K562 (cell line): Measurements from ENCODE around the gene SUMF2. TPM values are rescaled to one million over a fixed set of nuclear protein-coding genes. Genes with fewer than 3 reads are reported as not detected.
"Not testable (repeated sequence)": the region's sequence is repeated elsewhere in the genome, so short reads cannot be mapped to it uniquely, and the experiment has no call there.

Experiments
- ATAC-seq: fragments of 200-7000 bp; cut with Tn5 transposase; 3 replicates; pipeline ENCODE4 v1.9.1; 2020; ENCODE audit warnings: moderate library complexity
- BruUV-seq: library from RNA; stranded (reverse); fragments of 400-500 nt; replicated peaks from 2 replicates; lab custom pipeline; 2021; lab: Mats Ljungman, UMichigan
- CTCF ChIA-PET: fragments of 300-600 bp; formaldehyde crosslinking; extraction: SDS; loops from one replicate; lab custom pipeline; 2021; ENCODE audit warnings: low intra/inter-chr PET ratio; lab: Yijun Ruan, JAX
- POLR2A ChIA-PET: fragments of 300-600, 350-650 bp; sonication (Branson Sonifier 250); formaldehyde crosslinking; extraction: SDS; loops from one replicate; lab custom pipeline; 2021; ENCODE audit warnings: antibody characterized with exemption, inconsistent platforms; lab: Yijun Ruan, JAX
- DNase-seq, 4 experiments: peaks; one replicate each; pipeline versions ENCODE4 v3.0.0 to v3.0.0-alpha.2; 2011 to 2018; ENCODE audit warnings: low spot score in 3 of 4, mixed read lengths in 3 of 4; ENCODE audit errors: extremely low read depth in 1 of 4
- FAIRE-seq: peaks from 2 replicates; lab custom pipeline; 2011; peaks lifted over from hg19 to GRCh38; lab: Jason Lieb, UNC
- H2AFZ ChIP-seq: 2 replicates; pipeline ENCODE4 v1.6.0; 2011; ENCODE audit warnings: low read depth, low read length, control low read depth, inconsistent platforms
- H3K27ac ChIP-seq: fragments of 200-600 bp; 3 replicates; pipeline ENCODE4 v1.8.0; 2011; ENCODE audit warnings: low read depth, mild to moderate bottlenecking, control low read depth, inconsistent platforms, low read length, moderate library complexity, mixed read lengths; ENCODE audit errors: extremely low read depth
- H3K27me3 ChIP-seq, 2 experiments: fragments of 300-600 bp in 1 of 2; 2 replicates in 1 of 2; 3 replicates in 1 of 2; pipeline versions ENCODE4 v1.6.0 to v1.8.0; 2011; ENCODE audit warnings: inconsistent platforms in 2 of 2, low read length in 2 of 2, mild to moderate bottlenecking in 1 of 2, mixed read lengths in 1 of 2, moderate library complexity in 1 of 2; ENCODE audit not compliant: control insufficient read depth in 2 of 2, insufficient read depth in 2 of 2
- H3K36me3 ChIP-seq: fragments of 300-600 bp; 3 replicates; pipeline ENCODE4 v1.8.0; 2011; ENCODE audit warnings: mild to moderate bottlenecking, low read length, inconsistent platforms; ENCODE audit not compliant: control insufficient read depth, insufficient read depth
- H3K4me1 ChIP-seq, 2 experiments: fragments of 200-600 bp in 1 of 2; replicated peaks in 1 of 2; 2 replicates in 1 of 2; 3 replicates in 1 of 2; pipeline versions ENCODE4 v1.5.1 to v1.8.0; 2011; ENCODE audit warnings: inconsistent platforms in 2 of 2, low read length in 2 of 2, mild to moderate bottlenecking in 1 of 2, mixed read lengths in 1 of 2, moderate library complexity in 1 of 2; ENCODE audit not compliant: control insufficient read depth in 2 of 2, insufficient read depth in 2 of 2
- H3K4me2 ChIP-seq: 2 replicates; pipeline ENCODE4 v1.6.1; 2011; ENCODE audit warnings: low read length, control low read depth, inconsistent platforms, mixed read lengths; ENCODE audit not compliant: insufficient read depth
- H3K4me3 ChIP-seq: fragments of 200-600 bp; sonication (generic), shearing (Covaris generic); 2 replicates; pipeline ENCODE4 v1.5.1; 2016; ENCODE audit warnings: control low read depth, inconsistent platforms
- H3K79me2 ChIP-seq: fragments of 200-600 bp; 3 replicates; pipeline ENCODE4 v1.8.0; 2011; ENCODE audit warnings: low read length, inconsistent platforms; ENCODE audit not compliant: control insufficient read depth, insufficient read depth
- H3K9ac ChIP-seq, 2 experiments: 2 replicates each; pipeline versions ENCODE4 v1.6.0 to v1.6.1; 2011; ENCODE audit warnings: low read depth in 2 of 2, low read length in 2 of 2, control low read depth in 1 of 2, inconsistent platforms in 1 of 2, mild to moderate bottlenecking in 1 of 2, mixed read lengths in 1 of 2; ENCODE audit not compliant: insufficient read depth in 1 of 2
- H3K9me1 ChIP-seq: one replicate; pipeline ENCODE4 v1.6.0; 2011; ENCODE audit warnings: inconsistent platforms, mild to moderate bottlenecking, low read length, moderate library complexity; ENCODE audit not compliant: control insufficient read depth, insufficient read depth
- H3K9me3 ChIP-seq: replicated peaks from 2 replicates; pipeline ENCODE4 v1.5.1; 2011; ENCODE audit warnings: low read depth, low read length, inconsistent platforms; ENCODE audit not compliant: control insufficient read depth, insufficient read depth
- H4K20me1 ChIP-seq: replicated peaks from 2 replicates; pipeline ENCODE4 v1.6.1; 2011; ENCODE audit warnings: low read length, inconsistent platforms, mixed read lengths; ENCODE audit not compliant: control insufficient read depth, insufficient read depth
- ARID2 ChIP-seq: fragments of 450-650 bp; IDR thresholded peaks from 2 replicates; pipeline ENCODE4 v1.6.1; 2017; ENCODE audit warnings: antibody characterized with exemption, mild to moderate bottlenecking
- CC2D1A ChIP-seq: fragments of 450-650 bp; IDR thresholded peaks from 2 replicates; pipeline ENCODE4 v1.6.1; 2017; ENCODE audit warnings: mild to moderate bottlenecking
- ETV6 ChIP-seq, 3 experiments: fragments of 150-350 bp in 1 of 3; sonication (generic) in 1 of 3; formaldehyde crosslinking in 1 of 3; IDR thresholded peaks; 2 replicates each; pipeline versions ENCODE4 v1.6.1 to v1.8.0; 2014 to 2022; ENCODE audit warnings: borderline replicate concordance in 2 of 3, low read depth in 2 of 3, antibody characterized with exemption in 1 of 3, low read length in 1 of 3, mild to moderate bottlenecking in 1 of 3, missing genetic modification reagents in 1 of 3
- FOS ChIP-seq: IDR thresholded peaks from 3 replicates; pipeline ENCODE4 v1.6.1; 2011; ENCODE audit not compliant: insufficient read length; ENCODE audit errors: extremely low read depth
- HCFC1 ChIP-seq: IDR thresholded peaks from 2 replicates; pipeline ENCODE4 v1.6.1; 2012; ENCODE audit warnings: low read depth, low read length, improper control_type of control experiment
- POLR2B ChIP-seq: fragments of 450-650 bp; IDR thresholded peaks from 2 replicates; pipeline ENCODE4 v1.6.1; 2018; ENCODE audit warnings: low read depth; ENCODE audit not compliant: partially characterized antibody
- RAD21 ChIP-seq, 2 experiments: fragments of 250-450 bp in 1 of 2; fragments of 450-650 bp in 1 of 2; sonication (Bioruptor Pico) in 1 of 2; formaldehyde crosslinking in 1 of 2; IDR thresholded peaks in 1 of 2; conservative IDR thresholded peaks in 1 of 2; 2 replicates each; pipeline versions ENCODE4 v1.4.0 to v1.8.0; 2020 to 2022; ENCODE audit warnings: mild to moderate bottlenecking in 2 of 2, moderate library complexity in 1 of 2
- RB1 ChIP-seq: fragments of 450-650 bp; IDR thresholded peaks from 2 replicates; pipeline ENCODE4 v1.6.1; 2017; ENCODE audit warnings: low read depth, mild to moderate bottlenecking
- SMC3 ChIP-seq: conservative IDR thresholded peaks from 2 replicates; pipeline ENCODE4 v1.6.1; 2011; ENCODE audit warnings: low read depth, low read length, improper control_type of control experiment; ENCODE audit not compliant: insufficient read depth
- STAG1 ChIP-seq: sonication (generic); formaldehyde crosslinking; IDR thresholded peaks from 2 replicates; pipeline ENCODE4 v1.5.0; 2020; ENCODE audit warnings: missing genetic modification reagents, borderline replicate concordance
- STAT5A ChIP-seq: IDR thresholded peaks from 2 replicates; pipeline ENCODE4 v1.6.1; 2012; ENCODE audit warnings: low read length, inconsistent platforms, borderline replicate concordance
- TBP ChIP-seq: optimal IDR thresholded peaks from 2 replicates; pipeline ENCODE3; 2011; ENCODE audit warnings: low read depth, low read length, improper control_type of control experiment
- WGBS: fragments of 100-300 bp; shearing (Covaris generic); methylation state at CpG from one replicate; pipeline ENCODE4 v1.1.6; 2016; ENCODE audit warnings: low coverage, mixed read lengths; ENCODE audit not compliant: insufficient coverage; ENCODE audit errors: missing lambda C conversion rate; 5-methylcytosine and 5-hydroxymethylcytosine counted together
- in situ Hi-C: fragments of 300-500 bp; cut with MboI; formaldehyde crosslinking; loops from 4 replicates; pipeline ENCODE4 v1.15.0; 2018; ENCODE audit warnings: inconsistent platforms, mixed read lengths
- intact Hi-C: fragments of 100-400 bp; cut with micrococcal nuclease; formaldehyde crosslinking; loops from 2 replicates; pipeline ENCODE4 v1.14.2; 2022
- polyA plus RNA-seq, 8 experiments: library from polyadenylated mRNA; depleted of rRNA in 4 of 8; stranded (reverse) in 5 of 8; unstranded in 3 of 8; fragments of >200 nt; fragmentation: Nextera tagmentation in 2 of 8; fragmentation: Illumina TruSeq in 1 of 8; extraction: Ambion mirVana in 2 of 8; extraction: Trizol in 1 of 8; gene quantifications; 2 replicates each; pipeline versions ENCODE4 v1.2.1 to v1.2.3, GENCODE V29; 2011 to 2014; ENCODE audit warnings: inconsistent platforms in 1 of 8, missing spikeins in 1 of 8
- total RNA-seq, 7 experiments: library from RNA; depleted of rRNA in 6 of 7; stranded (reverse); fragments of >200 nt in 6 of 7; fragmentation: Illumina TruSeq in 2 of 7; extraction: Trizol in 2 of 7; gene quantifications; 2 replicates each; pipeline versions ENCODE4 v1.2.1 to v1.2.3, GENCODE V29; 2011 to 2021; ENCODE audit warnings: low replicate concordance in 1 of 7
- TF ChIP-seq, protein P1 (sequence below): fragments of 250-450 bp; sonication (Bioruptor Pico); IDR thresholded peaks from 2 replicates; pipeline ENCODE4 v1.8.0; 2022; ENCODE audit warnings: inconsistent platforms

SUMF2 gene
- total and polyA plus RNA-seq, 9 of the 15 experiments (the other 6 are each of a cell fraction or from before 2014, with no cell fraction given): 39.0 to 113 (median 67.7) TPM

DNA sequence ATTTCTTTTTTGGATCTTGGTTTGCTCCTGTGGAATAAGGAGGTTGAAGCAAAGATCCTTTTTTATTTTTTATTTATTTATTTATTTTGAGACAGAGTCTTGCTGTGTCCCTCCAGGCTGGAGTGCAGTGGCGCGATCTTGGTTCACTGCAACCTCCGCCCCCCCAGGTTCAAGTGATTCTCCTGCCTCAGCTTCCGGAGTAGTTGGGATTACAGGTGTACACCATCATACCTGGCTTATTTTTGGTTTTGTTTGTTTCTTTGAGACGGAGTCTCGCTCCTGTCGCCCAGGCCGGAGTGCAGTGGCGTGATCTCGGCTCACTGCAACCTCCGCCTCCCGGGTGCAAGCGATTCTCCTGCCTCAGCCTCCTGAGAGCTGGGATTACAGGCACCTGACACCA is 2.3 kb downstream of the SUMF2 start:
- H4K20me1 ChIP-seq, DNase-seq, FAIRE-seq, H2AFZ ChIP-seq, H3K4me3 ChIP-seq, H3K27me3 ChIP-seq, H3K9me3 ChIP-seq, in situ Hi-C loops, H3K9me1 ChIP-seq, BruUV-seq, H3K4me2 ChIP-seq, H3K9ac ChIP-seq, CTCF ChIA-PET, H3K27ac ChIP-seq, ATAC-seq: not testable (repeated sequence)
- peaks cover 59% of the 10 kb centered on the region for H3K36me3 ChIP-seq
- 93% methylated on average over 10 of the region's 13 CpGs for WGBS
- intact Hi-C loops: loop anchor here (5.0 kb wide), 1 partner anchor 34 kb away; no protein-coding TSS in a partner anchor
- peaks cover 29% of the 10 kb centered on the region; the same call in 2 of the 3 replicates for H3K79me2 ChIP-seq
- peaks cover 20 to 21% of the 10 kb centered on the region in 2 experiments for H3K4me1 ChIP-seq
- POLR2A ChIA-PET: interaction anchor here (1.6 to 5.0 kb wide), 2 partner anchors 12 to 16 kb away, joined by 3 to 40 read pairs; partner anchors contain the start of genes CCT6A and PSPH

DNA sequence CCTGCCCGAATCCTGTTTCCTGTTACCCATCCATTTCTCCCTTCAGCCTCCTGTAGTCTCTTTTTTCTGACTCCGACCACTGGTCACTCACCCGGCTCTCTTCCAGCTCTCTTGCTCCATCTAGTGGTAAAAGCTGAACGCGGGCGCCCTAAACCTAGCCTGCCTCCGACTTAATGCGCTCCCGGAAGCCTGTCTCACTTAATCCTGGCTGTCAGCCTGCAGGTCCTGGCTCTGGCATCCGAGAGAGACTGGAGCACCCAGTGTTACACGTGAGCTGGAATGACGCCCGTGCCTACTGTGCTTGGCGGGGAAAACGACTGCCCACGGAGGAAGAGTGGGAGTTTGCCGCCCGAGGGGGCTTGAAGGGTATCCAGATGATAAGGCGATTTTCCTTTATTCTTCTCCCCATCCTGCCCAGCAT is 10.3 kb downstream of the SUMF2 start:
- Histone ChIP-seq H3K4me2 (no peak overlapping the region), H2AFZ (no peak overlapping the region), H3K27ac (no peak overlapping the region; the same call in 2 of the 3 replicates), H3K9me3 (no peaks in the 10 kb centered on the region), H3K9ac (no peak overlapping the region), H3K4me1 (peaks cover 0 to 5% of the 10 kb centered on the region in 2 experiments; a peak in 1 of 5 replicates), H3K36me3 (peaks cover 59% of the 10 kb centered on the region), H4K20me1 (no peaks in the 10 kb centered on the region), H3K27me3 (no peaks in the 10 kb centered on the region), H3K9me1 (no peaks in the 10 kb centered on the region), H3K79me2 (no peaks in the 10 kb centered on the region), H3K4me3 (no peak overlapping the region)
- WGBS: 34% methylated on average over 19 of the region's 19 CpGs
- FAIRE-seq: peak; percentile 81
- in situ Hi-C loops: loop anchor here (5.0 kb wide), 1 partner anchor 72 kb away; no protein-coding TSS in a partner anchor
- ATAC-seq: peak; percentile 96
- CTCF ChIA-PET: interaction anchor here (1.2 to 1.7 kb wide), 4 partner anchors 68 to 481 kb away, joined by 3 to 8 read pairs (median 6); no protein-coding TSS in a partner anchor
- peak; percentile 74 to 82 (median 80) for DNase-seq
- no TSS peak for BruUV-seq
- intact Hi-C loops: loop anchor here (1.0 to 5.0 kb wide), 3 partner anchors 70 to 482 kb away; no protein-coding TSS in a partner anchor
- POLR2A ChIA-PET: interaction anchor here (0.6 to 1.4 kb wide), 6 partner anchors 9 to 123 kb away, joined by 3 to 6 read pairs (median 3); partner anchors contain the start of genes PHKG1 and SUMF2
- TF ChIP-seq SMC3 (peak; percentile 72), POLR2B (no peak), ARID2 (peak; percentile 83), TBP (peak; percentile 25), CC2D1A (peak; percentile 87; the same call in 1 of the 2 replicates), RB1 (peak; percentile 34; the same call in 1 of the 2 replicates), RAD21 (CRISPR knock-in tag; conservative IDR thresholded peaks at IDR 0.05 in 1 of 2, IDR thresholded peaks at IDR 0.05 in 1 of 2) (peak; percentile 88 to 91), ETV6 (IDR thresholded peaks at IDR 0.05; ENCODE audit: borderline replicate concordance in 1 of 2, low read depth in 2 of 2, low read length in 1 of 2) (peak in 1 of 2 experiments; percentile 35; a peak in 1 of 4 replicates), ETV6 (CRISPR knock-in tag; IDR thresholded peaks at IDR 0.05; ENCODE audit: borderline replicate concordance) (no peak), FOS (no peak), HCFC1 (peak; percentile 25; the same call in 1 of the 2 replicates), STAT5A (no peak), STAG1 (peak; percentile 22; the same call in 1 of the 2 replicates)
- TF ChIP-seq, protein P1, sequence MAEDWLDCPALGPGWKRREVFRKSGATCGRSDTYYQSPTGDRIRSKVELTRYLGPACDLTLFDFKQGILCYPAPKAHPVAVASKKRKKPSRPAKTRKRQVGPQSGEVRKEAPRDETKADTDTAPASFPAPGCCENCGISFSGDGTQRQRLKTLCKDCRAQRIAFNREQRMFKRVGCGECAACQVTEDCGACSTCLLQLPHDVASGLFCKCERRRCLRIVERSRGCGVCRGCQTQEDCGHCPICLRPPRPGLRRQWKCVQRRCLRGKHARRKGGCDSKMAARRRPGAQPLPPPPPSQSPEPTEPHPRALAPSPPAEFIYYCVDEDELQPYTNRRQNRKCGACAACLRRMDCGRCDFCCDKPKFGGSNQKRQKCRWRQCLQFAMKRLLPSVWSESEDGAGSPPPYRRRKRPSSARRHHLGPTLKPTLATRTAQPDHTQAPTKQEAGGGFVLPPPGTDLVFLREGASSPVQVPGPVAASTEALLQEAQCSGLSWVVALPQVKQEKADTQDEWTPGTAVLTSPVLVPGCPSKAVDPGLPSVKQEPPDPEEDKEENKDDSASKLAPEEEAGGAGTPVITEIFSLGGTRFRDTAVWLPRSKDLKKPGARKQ (CRISPR knock-in tag): 0 out of 2 replicates have a peak, but pooled peaks have one; percentile 48
